ENCODE data around the gene VTI1A.

The VTI1A gene

GRCh38 chr10:112763916-112764520 lies 317.0 kb downstream of the VTI1A start:
- no peak for DNase-seq

DNA sequence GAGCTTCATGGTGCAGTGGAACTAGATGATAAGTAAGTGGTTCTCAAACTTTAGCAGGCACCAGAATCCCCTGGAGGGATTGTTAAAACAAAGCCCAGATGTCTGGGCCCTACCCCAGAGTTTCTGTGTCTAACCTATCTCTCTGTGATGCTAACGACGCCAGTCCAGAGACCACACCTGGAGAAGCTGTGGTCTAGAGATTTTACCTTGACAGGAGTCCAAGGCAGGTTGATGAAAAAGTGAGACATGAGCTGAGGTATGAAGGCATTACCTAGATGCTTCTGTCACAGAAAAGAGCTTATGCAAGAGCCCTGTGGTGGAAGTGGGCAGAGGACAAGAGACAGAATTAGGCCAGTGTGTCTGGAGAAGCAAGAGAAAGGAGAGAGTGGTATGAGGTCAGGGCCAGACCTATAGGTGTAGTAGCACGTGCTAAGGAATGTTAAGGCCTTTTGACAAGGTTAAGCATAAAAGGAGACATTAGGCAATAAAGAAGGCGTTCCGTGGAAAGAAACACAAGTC lies 318.8 kb downstream of the VTI1A start:
- no peak for DNase-seq

DNA sequence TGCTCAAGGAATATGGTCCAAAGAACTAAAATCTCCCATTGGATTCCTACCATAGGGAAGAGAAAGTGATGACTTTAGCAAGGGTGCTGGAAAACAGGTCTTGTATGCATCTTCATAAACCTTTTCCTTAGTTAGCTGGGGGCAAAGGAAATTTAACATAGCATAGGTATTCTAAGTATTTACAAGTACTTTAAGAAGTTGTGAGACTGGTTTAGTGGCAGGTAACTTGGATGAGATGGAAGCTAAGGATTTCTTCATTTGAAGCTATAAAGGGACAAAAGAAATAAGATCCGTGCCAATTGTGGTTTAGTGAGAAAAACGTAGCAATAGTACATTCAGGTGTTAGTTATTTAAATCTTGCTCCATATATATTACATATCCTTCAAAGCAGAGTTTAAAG lies 319.6 kb downstream of the VTI1A start:
- DNase-seq: no peak

GRCh38 chr10:112767156-112767555 lies 320.1 kb downstream of the VTI1A start:
- DNase-seq: no peak

DNA sequence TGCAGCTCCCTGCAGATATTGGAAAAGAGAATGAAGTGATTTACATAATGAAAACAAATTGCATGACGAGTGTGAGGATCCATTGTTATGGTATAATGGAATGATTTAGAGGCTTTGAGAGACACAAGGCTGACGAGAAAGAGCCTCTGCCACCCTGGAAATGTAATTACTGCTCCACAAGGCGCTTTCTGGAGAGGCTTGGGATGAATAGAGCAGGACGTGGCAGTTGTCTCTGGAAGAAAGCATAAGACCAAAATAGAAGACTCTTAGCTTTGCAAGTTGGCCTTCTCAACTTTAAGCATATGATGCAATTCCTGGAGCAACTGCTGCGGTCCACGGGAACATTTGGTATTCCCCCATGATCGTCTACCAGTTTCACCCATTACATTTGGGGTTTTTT lies 321.1 kb downstream of the VTI1A start:
- DNase-seq: no peak

DNA sequence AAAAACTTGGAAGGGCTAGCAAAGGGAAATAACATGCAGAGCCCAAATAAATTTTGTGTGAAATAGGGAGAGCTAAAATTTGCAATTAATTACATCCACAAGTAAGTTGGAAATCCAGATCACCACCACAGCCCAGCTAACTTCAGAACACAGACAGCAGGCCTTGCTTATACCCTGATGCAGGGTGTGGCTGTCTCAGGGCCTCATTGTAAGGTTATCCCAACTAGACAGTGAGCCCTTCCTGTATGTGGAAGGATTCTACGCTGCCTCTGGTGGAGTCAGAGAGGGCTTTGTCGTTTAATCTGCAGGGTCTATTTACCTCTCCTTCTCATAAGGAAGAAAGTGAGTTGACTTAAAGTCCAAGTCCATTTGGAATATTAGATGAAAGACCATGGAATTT lies 322.1 kb downstream of the VTI1A start:
- DNase-seq: no peak

DNA sequence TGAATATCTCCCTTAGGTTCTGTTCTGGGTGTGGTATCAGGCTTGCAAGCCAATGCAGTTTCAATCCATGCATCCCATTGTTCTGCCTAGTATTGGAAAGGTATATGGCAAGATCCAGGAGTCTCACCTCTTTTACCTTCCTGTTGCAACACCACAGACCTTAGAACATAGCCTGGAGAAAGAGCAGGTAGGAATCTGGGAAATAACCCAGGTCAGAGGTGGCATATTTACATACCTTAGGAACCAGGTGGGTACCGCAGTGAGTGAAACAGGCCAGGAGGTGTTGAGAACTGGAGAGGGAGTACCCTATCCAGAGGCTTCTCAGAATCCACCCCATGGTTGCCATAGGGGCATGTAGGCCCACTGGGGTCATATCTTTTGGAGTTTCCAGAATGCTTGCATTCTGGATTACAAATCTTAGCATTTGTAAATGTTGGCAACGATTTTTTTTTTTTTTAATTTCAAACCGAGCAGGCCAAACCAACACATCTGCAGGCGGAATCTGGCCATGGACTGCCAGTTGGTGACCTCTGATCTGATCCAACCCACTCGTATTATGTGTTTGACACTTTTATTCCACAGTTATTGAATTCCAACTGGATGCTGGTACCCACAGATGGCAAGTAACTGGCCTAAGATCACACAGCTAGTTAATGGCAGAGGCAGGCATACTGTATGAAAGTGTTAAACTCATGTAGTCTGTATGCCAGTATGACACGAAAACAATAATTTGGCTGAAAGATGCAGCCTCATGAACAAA lies 322.8 kb downstream of the VTI1A start:
- DNase-seq: no peak

GRCh38 chr10:112771733-112772132 lies 324.7 kb downstream of the VTI1A start:
- DNase-seq: no peak

DNA sequence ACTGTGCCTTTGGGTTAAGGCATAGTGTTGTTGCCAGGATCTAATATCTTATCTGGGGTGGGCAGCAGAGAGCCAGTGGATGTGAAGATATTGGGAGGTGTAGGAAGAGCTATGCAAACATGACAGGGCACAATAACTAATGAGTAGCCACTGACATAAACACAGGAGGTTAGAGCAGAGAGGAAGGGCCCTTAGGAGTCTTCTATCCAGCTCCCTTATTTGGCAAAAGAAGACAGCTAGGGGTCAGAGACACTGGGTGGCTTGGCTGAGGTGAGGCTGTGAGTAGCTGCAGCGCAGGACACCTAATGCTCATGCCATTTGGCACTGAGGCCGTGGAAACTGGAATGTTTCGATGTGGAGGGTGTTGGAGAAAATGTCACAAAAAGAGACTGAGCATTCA lies 326.8 kb downstream of the VTI1A start:
- no peak for DNase-seq

GRCh38 chr10:112774210-112774609 lies 327.2 kb downstream of the VTI1A start:
- DNase-seq: no peak

DNA sequence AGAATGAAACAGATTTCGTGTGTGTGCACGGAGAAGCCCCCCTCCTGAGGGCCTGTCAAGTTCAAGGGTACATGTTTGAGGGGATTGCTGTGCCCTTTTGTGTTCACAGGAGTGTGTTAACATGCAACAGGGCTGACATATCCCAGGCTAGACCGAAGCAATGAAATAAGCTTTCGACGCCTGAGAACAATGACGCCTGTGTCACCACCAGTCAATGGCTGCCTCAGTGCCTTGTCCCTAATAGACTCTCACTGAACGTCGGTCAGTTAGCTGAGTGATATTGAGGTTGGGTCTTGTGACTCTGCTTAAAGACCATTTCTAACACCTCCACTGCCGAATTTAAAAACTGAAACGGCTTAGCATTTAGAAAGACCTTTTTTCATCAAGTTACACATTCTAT lies 327.8 kb downstream of the VTI1A start:
- no peak for DNase-seq

- no peak for DNase-seq
Measured at GRCh38 chr10:112775381-112775780, 328.4 kb downstream of the VTI1A start.

DNA sequence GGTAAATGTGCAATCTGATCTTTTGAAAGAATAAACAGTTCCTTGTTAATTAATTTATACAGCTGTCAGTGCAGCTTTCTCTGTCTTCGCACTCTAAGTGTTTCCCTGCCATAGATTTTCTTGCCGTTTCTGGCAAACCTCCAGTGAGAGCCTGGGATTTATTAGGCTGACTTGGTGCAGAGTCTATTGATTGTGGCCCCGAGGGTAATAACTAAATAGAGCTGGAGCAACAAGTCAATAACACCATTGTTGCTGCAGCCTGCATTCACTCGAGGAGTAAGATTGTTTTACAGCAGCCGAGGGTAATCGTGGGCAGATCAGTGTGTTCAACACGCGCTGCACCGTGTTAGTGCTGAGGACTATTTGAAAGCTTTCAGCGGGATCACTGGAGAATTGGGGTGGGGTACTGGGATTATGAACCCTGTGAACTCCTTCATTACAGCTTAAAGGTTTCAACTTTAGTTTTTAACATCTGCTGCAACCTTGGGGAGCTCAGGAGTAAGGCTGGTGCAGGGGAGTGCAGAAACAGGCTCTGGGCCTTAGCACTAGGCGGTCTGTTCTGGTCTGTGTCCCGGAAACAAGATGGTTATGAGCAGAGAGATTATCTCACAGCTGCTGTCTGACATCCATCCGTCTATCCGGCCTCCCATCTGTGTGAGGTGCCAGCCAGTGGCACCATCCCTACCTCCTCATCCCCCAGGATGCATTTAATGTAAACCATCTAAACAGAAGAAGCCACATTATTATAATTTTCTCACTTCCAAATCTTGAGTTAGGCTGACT lies 329.1 kb downstream of the VTI1A start:
- no peak for DNase-seq

GRCh38 chr10:112778579-112778978 lies 331.6 kb downstream of the VTI1A start:
- DNase-seq: no peak

DNA sequence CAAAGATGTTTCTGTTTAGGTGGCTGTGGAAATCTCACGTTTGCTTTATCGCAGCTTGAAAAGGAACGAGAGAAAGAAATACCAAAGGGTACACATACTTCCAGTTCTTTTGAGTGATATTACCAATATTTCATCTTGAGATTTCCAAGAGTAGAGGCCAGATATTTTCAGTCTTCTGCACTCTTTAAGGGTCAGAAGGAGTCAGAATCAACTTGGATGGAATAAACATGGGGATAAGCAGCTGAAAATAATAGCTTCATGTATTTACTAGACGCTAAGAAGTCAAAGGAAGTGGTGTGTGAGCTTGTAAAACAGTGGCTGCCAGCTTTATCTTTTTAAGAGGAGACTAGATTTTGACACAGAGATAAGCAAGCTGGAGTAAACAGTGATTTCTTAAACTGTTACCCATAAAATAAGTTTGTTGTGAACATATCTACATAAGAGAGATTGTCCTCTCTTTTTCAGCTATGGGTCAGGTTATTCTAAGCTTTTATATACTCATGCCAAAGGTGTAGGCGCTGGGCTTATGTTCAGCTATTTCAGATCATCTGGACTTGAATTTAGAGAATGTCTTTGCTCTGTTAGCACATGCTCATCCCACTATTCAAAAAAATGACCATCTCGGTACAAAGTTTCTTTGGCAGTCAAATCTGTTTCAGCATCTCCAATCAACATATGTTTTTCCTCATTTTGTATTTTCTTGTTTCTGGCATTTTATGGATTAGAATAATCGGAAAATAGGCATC lies 332.2 kb downstream of the VTI1A start:
- DNase-seq: no peak

DNA sequence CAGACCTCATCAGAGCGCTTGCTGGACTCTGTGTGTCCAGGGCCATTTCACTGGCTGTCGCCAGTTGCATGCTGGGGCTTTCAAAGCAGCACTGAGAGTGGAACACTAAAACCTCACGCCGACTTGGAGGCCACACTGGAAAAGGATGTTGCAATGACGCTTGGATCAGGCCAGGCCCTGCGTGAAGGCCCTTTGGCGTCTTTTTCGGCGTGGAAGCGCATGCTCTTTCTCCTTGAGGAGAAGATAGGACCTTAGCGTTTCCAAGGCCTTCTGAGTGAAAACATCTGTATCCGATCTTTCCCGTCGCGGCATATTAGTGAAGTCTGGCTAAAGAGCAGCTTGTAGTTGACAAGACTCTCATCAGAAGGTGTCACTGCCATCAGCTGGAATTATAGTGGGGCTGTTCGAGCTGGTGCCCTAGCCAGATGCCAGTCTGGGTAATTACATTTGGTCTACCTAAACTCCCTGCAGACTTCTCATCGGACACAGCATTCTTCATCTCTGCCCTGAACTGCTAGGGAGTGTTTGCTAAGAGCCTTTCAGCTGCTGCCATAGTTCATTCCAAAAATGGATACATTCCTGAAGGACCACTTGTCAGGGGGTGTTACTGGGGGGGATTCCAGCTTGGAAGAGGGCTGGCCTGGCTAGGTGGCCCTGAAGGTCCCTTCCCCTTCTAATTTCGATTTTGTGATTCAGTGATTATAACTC lies 335.3 kb downstream of the VTI1A start:
- DNase-seq: no peak

GRCh38 chr10:112783351-112784021 lies 336.5 kb downstream of the VTI1A start:
- no peak for DNase-seq

DNA sequence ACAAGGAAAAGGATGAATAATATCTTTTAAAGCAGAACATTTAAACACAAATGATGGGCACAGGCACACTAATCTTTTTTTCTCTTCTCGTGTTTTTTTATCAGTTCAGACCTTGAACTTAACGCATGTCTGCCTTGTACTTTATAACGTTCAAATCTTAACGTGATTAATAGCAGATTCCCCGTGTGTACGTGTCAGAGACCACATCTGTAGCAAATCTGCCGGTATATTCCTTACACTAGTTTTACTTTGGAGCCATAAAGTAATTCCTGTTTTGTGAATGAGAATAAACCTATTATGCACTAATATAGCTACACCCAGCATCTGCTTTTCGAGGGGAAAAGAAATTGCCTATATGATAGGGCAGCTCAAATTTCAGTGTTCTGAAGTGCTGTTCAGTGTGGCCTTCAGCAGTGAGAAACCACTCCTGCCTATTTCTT lies 337.0 kb downstream of the VTI1A start:
- DNase-seq: no peak

- no peak for DNase-seq
Measured at GRCh38 chr10:112785089-112785488, 338.1 kb downstream of the VTI1A start.

GRCh38 chr10:112789248-112789647 lies 342.2 kb downstream of the VTI1A start:
- no peak for DNase-seq

DNA sequence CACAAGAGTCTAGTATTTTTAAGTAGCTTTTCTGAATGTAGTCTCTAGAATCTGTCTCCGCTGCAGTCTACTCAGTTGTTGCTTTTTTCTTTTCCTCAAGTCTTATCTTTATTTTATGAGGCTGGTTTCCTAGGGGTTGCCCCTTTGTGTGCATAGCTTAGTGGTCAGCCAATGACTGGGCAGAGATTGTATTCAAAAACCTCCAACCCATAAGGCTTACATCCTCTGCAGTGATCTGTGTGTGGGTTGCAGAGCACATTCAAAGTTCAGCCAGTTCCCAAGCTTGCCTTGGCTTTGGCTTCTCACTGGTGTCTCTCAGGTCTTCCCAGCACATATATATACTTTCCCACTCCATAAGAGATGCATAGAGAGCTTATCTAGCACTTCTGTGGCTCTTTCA lies 343.0 kb downstream of the VTI1A start:
- DNase-seq: no peak

DNA sequence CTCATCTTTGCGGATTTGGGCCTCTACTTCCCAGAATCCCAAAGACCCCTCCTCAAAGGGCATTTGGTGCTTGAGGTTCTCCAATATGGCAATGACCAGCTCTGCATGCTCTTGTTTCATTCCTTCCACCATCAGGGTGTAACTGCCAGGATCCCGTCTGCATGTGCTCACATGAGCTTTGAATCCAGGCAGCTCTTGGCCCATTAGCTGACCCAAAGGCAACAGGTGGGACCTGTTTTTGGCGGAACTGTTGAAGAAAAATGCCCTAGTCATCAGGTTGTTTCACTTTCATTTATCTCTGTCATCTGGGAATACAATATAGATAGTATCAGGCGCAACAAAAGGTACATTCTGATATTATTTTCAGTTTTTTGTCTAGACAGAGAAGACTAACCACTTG lies 343.9 kb downstream of the VTI1A start:
- DNase-seq: no peak

Measured in activated CD4-positive, alpha-beta T cell treated with anti-CD3 and anti-CD28 coated beads, Interleukin-2, amount 50 U/mL, for 1 hour (primary cell).